K562 (cell line): Measurements from ENCODE around the gene CSNK1D. TPM values are rescaled to one million over a fixed set of nuclear protein-coding genes. Genes with fewer than 3 reads are reported as not detected.

Source experiments
- REST ChIP-seq, 2 experiments: fragments of 450-650 bp; formaldehyde crosslinking in 1 of 2; IDR thresholded peaks; 2 replicates each; pipeline versions ENCODE4 v1.4.0 to v1.6.1; 2014 to 2020; ENCODE audit warnings: mild to moderate bottlenecking in 2 of 2, borderline replicate concordance in 1 of 2, low read depth in 1 of 2
- SP2 ChIP-seq: IDR thresholded peaks from 2 replicates; pipeline ENCODE4 v1.6.1; 2011; ENCODE audit warnings: mild to moderate bottlenecking, low read depth, low read length, moderate library complexity; ENCODE audit not compliant: poor library complexity, severe bottlenecking; ENCODE audit errors: extremely low read depth
- THAP12 ChIP-seq: fragments of 250-450 bp; sonication (Bioruptor Pico); IDR thresholded peaks from 2 replicates; pipeline ENCODE4 v1.9.0; 2021; ENCODE audit warnings: mild to moderate bottlenecking, inconsistent platforms
- ZBTB11 ChIP-seq, 3 experiments: fragments of 200-800 bp in 1 of 3; fragments of 250-450 bp in 1 of 3; fragments of 450-650 bp in 1 of 3; sonication (Bioruptor Pico) in 1 of 3; sonication (Bioruptor generic) in 1 of 3; formaldehyde crosslinking in 1 of 3; IDR thresholded peaks; 2 replicates each; pipeline versions ENCODE4 v1.6.1 to v1.8.0; 2016 to 2022; ENCODE audit warnings: mild to moderate bottlenecking in 2 of 3, missing genetic modification characterization in 2 of 3, missing compliant biosample characterization in 1 of 3, moderate library complexity in 1 of 3
- ZBTB2 ChIP-seq: fragments of 450-650 bp; IDR thresholded peaks from 2 replicates; pipeline ENCODE4 v1.6.1; 2016; ENCODE audit warnings: antibody characterized with exemption
- ZC3H8 ChIP-seq: fragments of 450-650 bp; IDR thresholded peaks from 2 replicates; pipeline ENCODE4 v1.6.1; 2017
- ZKSCAN8 ChIP-seq: fragments of 200-800 bp; sonication (Bioruptor generic); IDR thresholded peaks from 2 replicates; pipeline ENCODE4 v1.6.1; 2016; ENCODE audit warnings: missing genetic modification characterization, missing compliant biosample characterization
- ZNF133 ChIP-seq: fragments of 250-450 bp; sonication (Bioruptor Pico); IDR thresholded peaks from 2 replicates; pipeline ENCODE4 v1.4.0; 2020; ENCODE audit warnings: mild to moderate bottlenecking
- ZNF263 ChIP-seq: sonication (generic); formaldehyde crosslinking; IDR thresholded peaks from 2 replicates; pipeline ENCODE4 v1.8.0; 2022; ENCODE audit warnings: mild to moderate bottlenecking, missing genetic modification reagents, borderline replicate concordance
- ZNF766 ChIP-seq: fragments of 200-800 bp; sonication (Bioruptor generic); conservative IDR thresholded peaks from 2 replicates; pipeline ENCODE4 v1.6.1; 2016; ENCODE audit warnings: missing genetic modification characterization, missing compliant biosample characterization
- polyA plus RNA-seq, 8 experiments: library from polyadenylated mRNA; depleted of rRNA in 4 of 8; stranded (reverse) in 5 of 8; unstranded in 3 of 8; fragments of >200 nt; fragmentation: Nextera tagmentation in 2 of 8; fragmentation: Illumina TruSeq in 1 of 8; extraction: Ambion mirVana in 2 of 8; extraction: Trizol in 1 of 8; gene quantifications; 2 replicates each; pipeline versions ENCODE4 v1.2.1 to v1.2.3, GENCODE V29; 2011 to 2014; ENCODE audit warnings: inconsistent platforms in 1 of 8, missing spikeins in 1 of 8
- total RNA-seq, 7 experiments: library from RNA; depleted of rRNA in 6 of 7; stranded (reverse); fragments of >200 nt in 6 of 7; fragmentation: Illumina TruSeq in 2 of 7; extraction: Trizol in 2 of 7; gene quantifications; 2 replicates each; pipeline versions ENCODE4 v1.2.1 to v1.2.3, GENCODE V29; 2011 to 2021; ENCODE audit warnings: low replicate concordance in 1 of 7

The CSNK1D gene
- total and polyA plus RNA-seq, 9 of the 15 experiments (the other 6 are each of a cell fraction or from before 2014, with no cell fraction given) = 6.5 to 133 (median 41.3) TPM

- TF ChIP-seq THAP12 (CRISPR knock-in tag) = 0 out of 2 replicates have a peak, but pooled peaks have one; percentile 7
- TF ChIP-seq ZBTB2 = no peak
- no peak for TF ChIP-seq SP2
- TF ChIP-seq REST (IDR thresholded peaks at IDR 0.05; ENCODE audit: borderline replicate concordance) = no peak
- no peak for TF ChIP-seq REST (CRISPR knock-in tag; IDR thresholded peaks at IDR 0.05; ENCODE audit: low read depth)
- TF ChIP-seq ZNF133 = no peak
- 0 out of 2 replicates have a peak, but pooled peaks have one; percentile 19 for TF ChIP-seq ZNF766 (CRISPR knock-in tag)
- 0 out of 6 replicates have a peak, but pooled peaks of 1 of the 3 experiments have one; percentile 52 for TF ChIP-seq ZBTB11 (CRISPR knock-in tag; IDR thresholded peaks at IDR 0.05)
- TF ChIP-seq ZKSCAN8 (CRISPR knock-in tag) = no peak
- no peak for TF ChIP-seq ZC3H8
- peak; percentile 1; the same call in 1 of the 2 replicates for TF ChIP-seq ZNF263 (CRISPR knock-in tag)
Measured at GRCh38 chr17:82225368-82226029, 48.0 kb downstream of the CSNK1D start (continued).
